Common myeloid progenitor, CD34-positive (primary cell): ENCODE measurements around the gene SEPTIN2.
A peak's percentile ranks its signal among the peaks of the same experiment; 100 is the strongest.

Experiments used
- CTCF ChIA-PET: fragments of 350-600 bp; sonication (Branson Sonifier 250); formaldehyde crosslinking; loops from one replicate; lab custom pipeline; 2021; ENCODE audit warnings: antibody characterized with exemption; lab: Charles Lee
- POLR2A ChIA-PET: fragments of 350-600 bp; sonication (Branson Sonifier 250); formaldehyde crosslinking; loops from one replicate; lab custom pipeline; 2021; ENCODE audit warnings: antibody characterized with exemption; lab: Charles Lee
- DNase-seq, 3 donors: peaks; one replicate each; pipeline versions ENCODE4 v3.0.0 to v3.0.0-alpha.2; 2013
- H3K27ac ChIP-seq, 2 experiments: 1 replicate in 1 of 2; 2 replicates in 1 of 2; pipeline ENCODE4 v1.7.0; 2013; ENCODE audit warnings: inconsistent platforms in 2 of 2, low read length in 2 of 2, mild to moderate bottlenecking in 2 of 2, low read depth in 1 of 2, moderate library complexity in 1 of 2; ENCODE audit not compliant: severe bottlenecking in 2 of 2, insufficient read depth in 1 of 2, poor library complexity in 1 of 2
- H3K27me3 ChIP-seq, 5 experiments: replicated peaks in 2 of 5; 1 replicate in 3 of 5; 2 replicates in 2 of 5; pipeline versions ENCODE4 v1.6.1 to v1.7.0; 2013; ENCODE audit warnings: low read length in 4 of 5, mild to moderate bottlenecking in 2 of 5, moderate library complexity in 2 of 5, inconsistent platforms in 1 of 5; ENCODE audit not compliant: insufficient read depth in 5 of 5, control insufficient read depth in 4 of 5
- H3K36me3 ChIP-seq, 4 experiments: 1 replicate in 2 of 4; 2 replicates in 2 of 4; pipeline versions ENCODE4 v1.6.1 to v1.7.0; 2013; ENCODE audit warnings: low read length in 3 of 4, control low read depth in 1 of 4, mild to moderate bottlenecking in 1 of 4; ENCODE audit not compliant: control insufficient read depth in 4 of 4, insufficient read depth in 4 of 4
- H3K4me1 ChIP-seq, 4 experiments: 1 replicate in 3 of 4; 2 replicates in 1 of 4; pipeline versions ENCODE4 v1.6.1 to v1.7.1; 2013; ENCODE audit warnings: low read length in 3 of 4, mild to moderate bottlenecking in 3 of 4, control low read depth in 1 of 4, inconsistent platforms in 1 of 4, moderate library complexity in 1 of 4; ENCODE audit not compliant: control insufficient read depth in 4 of 4, insufficient read depth in 4 of 4; ENCODE audit errors: control extremely low read depth in 1 of 4
- H3K4me3 ChIP-seq, 7 experiments: 1 replicate in 4 of 7; 2 replicates in 3 of 7; pipeline versions ENCODE4 v1.5.1 to v1.7.0; 2013; ENCODE audit warnings: mild to moderate bottlenecking in 7 of 7, low read length in 6 of 7, moderate library complexity in 6 of 7, inconsistent platforms in 2 of 7, low read depth in 2 of 7, control low read depth in 1 of 7; ENCODE audit not compliant: insufficient read depth in 4 of 7, control insufficient read depth in 1 of 7; ENCODE audit errors: extremely low read depth in 1 of 7
- H3K9me3 ChIP-seq, 5 experiments: 1 replicate in 4 of 5; 2 replicates in 1 of 5; pipeline versions ENCODE4 v1.6.1 to v1.7.1; 2013; ENCODE audit warnings: low read length in 4 of 5, mild to moderate bottlenecking in 2 of 5, inconsistent platforms in 1 of 5, low read depth in 1 of 5, moderate library complexity in 1 of 5; ENCODE audit not compliant: control insufficient read depth in 4 of 5, insufficient read depth in 2 of 5; ENCODE audit errors: control extremely low read depth in 1 of 5
- WGBS: methylation state at CpG from one replicate; pipeline ENCODE4 v1.1.5; 2013; ENCODE audit not compliant: insufficient coverage; 5-methylcytosine and 5-hydroxymethylcytosine counted together

The SEPTIN2 gene

DNA sequence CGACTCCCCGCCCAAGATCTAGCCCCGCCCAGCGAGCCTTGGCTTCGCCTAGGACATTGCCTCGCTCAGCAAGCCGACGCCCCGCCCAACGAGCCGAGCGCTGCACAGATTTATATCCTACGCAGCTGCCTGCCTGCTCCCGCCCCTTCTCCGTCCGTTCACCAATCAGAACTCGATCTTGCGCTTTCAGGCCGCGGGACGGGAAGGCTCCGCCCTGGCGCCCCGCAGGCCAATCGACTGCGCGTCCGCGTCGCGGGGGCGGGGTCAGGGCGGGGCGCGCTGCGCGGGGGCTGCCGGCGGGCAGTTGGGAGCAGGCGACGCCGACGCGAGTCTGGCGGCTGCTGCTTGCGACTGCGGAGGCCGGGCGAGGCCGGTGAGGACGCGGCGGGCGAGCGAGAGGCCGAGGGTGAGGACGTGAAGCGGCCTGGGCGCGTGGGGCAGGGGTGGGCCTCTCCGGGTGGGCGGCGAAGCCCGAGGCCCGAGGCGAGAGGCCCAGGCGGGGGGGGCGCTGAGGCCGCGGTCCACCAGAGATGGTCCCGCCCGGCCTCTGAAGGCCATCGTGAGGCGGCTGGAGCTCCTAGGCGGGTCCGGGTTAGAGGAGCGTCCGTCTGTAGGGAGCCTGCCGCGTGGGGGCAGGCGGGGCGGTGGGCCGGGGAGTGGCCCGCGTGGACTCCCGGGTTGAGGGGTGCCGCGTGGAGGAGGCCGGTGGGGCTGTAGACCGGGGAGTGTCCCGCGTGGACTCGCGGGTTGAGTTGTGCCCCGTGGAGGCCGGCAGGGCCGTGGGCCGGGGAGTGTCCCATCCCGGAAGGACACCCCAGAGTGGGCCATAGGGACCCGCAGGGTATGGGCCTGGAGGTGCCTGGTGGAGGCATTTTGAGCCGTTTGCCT lies 40.5 kb downstream of the SEPTIN2 start, which contains the start of gene FARP2:
Gene FARP2, plus strand, starts transcription at position 303 of the 888 bp plus-strand sequence. CDS start 16,823 bp downstream, outside the sequence.
- H3K27ac ChIP-seq: peak within 1 kb of the TSS in 1 of 2 experiments; percentile 52
- H3K9me3 ChIP-seq: no peaks in the 10 kb centered on the region
- ChIA-PET POLR2A (no interaction called here), CTCF (no interaction called here)
- H3K27me3 ChIP-seq: no peaks in the 10 kb centered on the region
- peaks cover 5 to 22% (median 11%) of the 10 kb centered on the region in 4 experiments for H3K4me1 ChIP-seq
- H3K4me3 ChIP-seq: peak within 1 kb of the TSS; percentile 56 to 83 (median 74)
- under 1% methylated on average over 73 of the region's 101 CpGs for WGBS
- DNase-seq: peak; percentile 98 to 99 (median 99)
- peaks cover 7 to 31% (median 23%) of the 10 kb centered on the region in 4 experiments for H3K36me3 ChIP-seq

DNA sequence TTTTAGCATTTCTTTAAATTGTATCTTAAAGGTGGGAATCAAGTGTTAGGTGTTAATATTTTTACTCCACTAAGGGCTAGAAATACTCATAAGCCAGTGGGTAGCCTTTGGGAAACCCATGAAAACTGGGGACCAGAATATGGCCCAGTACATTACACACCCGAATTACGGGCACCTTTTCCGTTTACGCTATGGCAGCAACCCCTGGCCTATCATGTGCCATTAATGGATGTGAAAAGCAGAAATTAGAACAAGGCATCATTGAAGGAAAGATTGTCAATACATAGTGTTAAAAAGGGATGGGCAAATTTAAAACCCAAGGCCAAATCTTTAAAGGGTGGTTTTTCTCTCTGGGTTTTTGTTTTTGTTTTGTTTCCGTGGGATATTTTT lies 41.1 kb downstream of the SEPTIN2 start:
- no peaks in the 10 kb centered on the region for H3K9me3 ChIP-seq
- CTCF ChIA-PET: no interaction called here
- peak overlapping the region in 1 of 2 experiments; percentile 52 for H3K27ac ChIP-seq
- H3K4me3 ChIP-seq: peak overlapping the region; percentile 56 to 83 (median 74)
- no peaks in the 10 kb centered on the region for H3K27me3 ChIP-seq
- WGBS: 63% methylated on average over 2 of the region's 5 CpGs
- no peak for DNase-seq
- H3K36me3 ChIP-seq: peaks cover 4 to 24% (median 18%) of the 10 kb centered on the region in 4 experiments
- POLR2A ChIA-PET: no interaction called here
- H3K4me1 ChIP-seq: peaks cover 5 to 22% (median 11%) of the 10 kb centered on the region in 4 experiments

DNA sequence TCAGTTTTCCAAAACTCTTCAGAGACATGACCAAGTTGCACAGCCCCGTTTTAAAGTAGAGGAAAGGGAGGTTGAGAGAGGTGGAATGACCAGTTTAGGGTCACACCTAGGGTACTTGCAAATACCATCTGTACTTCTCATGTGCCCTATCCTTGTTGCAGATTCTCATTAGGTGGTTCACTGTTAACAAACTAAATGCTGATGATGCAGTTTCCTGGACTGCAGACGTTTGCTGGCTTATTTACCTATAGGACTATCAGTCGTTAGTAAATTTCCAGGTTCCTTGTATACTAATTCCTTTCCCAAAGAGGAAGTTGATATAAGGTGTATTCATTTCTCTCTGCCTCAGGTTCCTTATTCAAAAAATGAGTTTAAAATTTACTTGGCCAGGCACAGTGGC lies 41.8 kb downstream of the SEPTIN2 start:
- H3K4me3 ChIP-seq: peak overlapping the region in 1 of 7 experiments; percentile 76
- no peak for DNase-seq
- POLR2A ChIA-PET: no interaction called here

DNA sequence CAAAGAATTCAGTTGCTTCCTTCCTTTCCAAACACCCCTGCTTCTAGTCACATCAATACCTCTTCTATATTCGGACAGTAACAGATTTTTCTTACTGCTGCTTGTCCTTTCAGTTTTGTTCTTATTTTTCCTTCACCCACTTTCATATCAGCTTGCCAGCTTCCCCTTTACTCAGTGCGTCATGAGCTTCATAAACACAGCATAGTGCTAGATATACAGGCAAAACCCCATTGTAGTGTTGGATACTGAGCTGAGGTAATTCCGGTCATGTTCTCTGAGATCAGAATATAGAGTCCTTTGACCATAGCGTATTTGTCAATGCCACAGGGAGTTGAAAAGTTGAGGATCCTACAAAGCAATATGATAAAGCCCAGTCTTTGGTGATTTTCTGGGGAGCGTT lies 42.7 kb downstream of the SEPTIN2 start:
- CTCF ChIA-PET: interaction anchor here (0.6 to 2.1 kb wide), 4 partner anchors 10 to 56 kb away, joined by 3 to 9 read pairs (median 4); no protein-coding TSS in a partner anchor

More for the DNA sequence above, 41.8 kb downstream of the SEPTIN2 start:
- CTCF ChIA-PET: interaction anchor here (1.7 kb wide), 1 partner anchor 57 kb away, joined by 4 read pairs; no protein-coding TSS in a partner anchor
- Histone ChIP-seq H3K27ac (no peak overlapping the region), H3K4me1 (peaks cover 5 to 22% (median 11%) of the 10 kb centered on the region in 4 experiments), H3K27me3 (no peaks in the 10 kb centered on the region), H3K36me3 (peaks cover 2 to 18% (median 15%) of the 10 kb centered on the region in 4 experiments), H3K9me3 (no peaks in the 10 kb centered on the region)
- no CpG with 5 or more reads among the region's 3 CpGs for WGBS

DNA sequence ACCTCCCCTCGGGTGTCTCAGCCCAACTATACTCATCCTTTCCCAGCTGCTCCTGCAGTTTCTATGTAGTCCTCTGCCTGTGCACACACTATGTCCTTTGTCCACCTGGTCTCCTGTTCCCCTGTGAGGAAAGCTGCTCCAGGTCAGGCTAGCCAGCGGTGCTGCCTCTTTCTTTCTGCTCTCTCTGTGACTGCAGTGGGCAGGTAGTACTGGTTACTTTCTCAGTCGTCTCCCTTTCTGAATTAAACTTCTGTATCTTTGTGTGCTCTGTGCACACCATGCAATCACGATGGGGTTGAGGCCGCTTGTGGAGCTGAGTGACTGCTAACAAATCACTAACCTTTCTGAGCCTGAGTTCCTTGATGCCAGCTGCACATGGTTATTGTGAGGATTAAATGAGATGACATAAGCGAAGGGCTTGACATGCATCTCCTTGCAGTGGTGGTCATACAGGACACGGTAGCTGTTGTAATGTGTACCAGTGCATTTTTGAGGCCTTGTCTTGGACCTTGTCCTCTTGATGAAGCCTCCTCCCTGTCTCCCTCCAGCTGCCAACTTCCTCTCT lies 43.8 kb downstream of the SEPTIN2 start:
- POLR2A ChIA-PET: no interaction called here
- 96% methylated on average over 6 of the region's 7 CpGs for WGBS

More for the DNA sequence above, 42.7 kb downstream of the SEPTIN2 start:
- Histone ChIP-seq H3K9me3 (no peaks in the 10 kb centered on the region), H3K36me3 (peaks cover 0 to 9% (median 9%) of the 10 kb centered on the region in 4 experiments), H3K27ac (no peak overlapping the region), H3K27me3 (no peaks in the 10 kb centered on the region), H3K4me3 (no peak overlapping the region), H3K4me1 (peaks cover 5 to 22% (median 11%) of the 10 kb centered on the region in 4 experiments)
- POLR2A ChIA-PET: no interaction called here
- DNase-seq: peak; percentile 29 to 65 (median 52)
- 92% methylated on average over 4 of the region's 5 CpGs for WGBS

DNA sequence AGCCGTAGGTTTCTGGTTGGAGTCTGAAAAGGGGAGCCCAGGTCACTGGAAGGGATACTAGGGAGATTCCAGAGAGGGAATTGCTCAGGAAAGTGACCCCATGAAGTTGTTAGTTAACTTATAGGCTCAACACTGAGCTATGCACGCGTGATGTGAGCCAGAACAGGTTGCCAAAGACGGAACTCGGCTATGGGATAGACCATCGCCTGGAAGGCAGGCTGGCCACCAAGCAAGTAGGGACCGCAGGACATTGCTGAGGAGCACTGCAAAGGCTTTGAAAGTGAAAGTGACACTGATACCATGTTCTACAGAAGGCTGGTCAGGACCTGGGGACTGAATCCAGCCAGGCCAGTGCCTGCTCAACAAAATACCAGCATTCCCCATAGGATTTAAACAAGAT lies 47.7 kb downstream of the SEPTIN2 start:
- POLR2A ChIA-PET: no interaction called here
- H3K4me1 ChIP-seq: peaks cover 0 to 4% (median 0%) of the 10 kb centered on the region in 4 experiments
- no peak overlapping the region for H3K4me3 ChIP-seq
- CTCF ChIA-PET: interaction anchor here (0.6 to 1.1 kb wide), 2 partner anchors 25 to 116 kb away, joined by 3 read pairs; no protein-coding TSS in a partner anchor
- WGBS: 98% methylated on average over 7 of the region's 7 CpGs
- no peak overlapping the region for H3K27ac ChIP-seq
- no peaks in the 10 kb centered on the region for H3K27me3 ChIP-seq
- no peaks in the 10 kb centered on the region for H3K9me3 ChIP-seq
- peaks cover 0 to 7% (median 1%) of the 10 kb centered on the region in 4 experiments for H3K36me3 ChIP-seq
- no peak for DNase-seq

More for the DNA sequence above, 43.8 kb downstream of the SEPTIN2 start:
- Histone ChIP-seq H3K4me1 (peaks cover 5 to 22% (median 11%) of the 10 kb centered on the region in 4 experiments), H3K27me3 (no peaks in the 10 kb centered on the region), H3K4me3 (no peak overlapping the region), H3K9me3 (no peaks in the 10 kb centered on the region), H3K36me3 (peaks cover 0 to 9% (median 4%) of the 10 kb centered on the region in 4 experiments), H3K27ac (no peak overlapping the region)
- CTCF ChIA-PET: interaction anchor here (1.1 to 2.1 kb wide), 3 partner anchors 9 to 32 kb away, joined by 3 to 9 read pairs (median 4); no protein-coding TSS in a partner anchor
- no peak for DNase-seq
